GM23338 (cell line): Measurements from ENCODE around the gene TULP4. TPM values are rescaled to one million over a fixed set of nuclear protein-coding genes. Genes with fewer than 3 reads are reported as not detected.

Source experiments
- ATAC-seq: fragments of 200-7000 bp; cut with Tn5 transposase; 3 replicates; pipeline ENCODE4 v1.9.1; 2020
- DNase-seq: peaks from one replicate; pipeline ENCODE4 v3.0.0-alpha.2; 2015; ENCODE audit warnings: low spot score
- H2AFZ ChIP-seq: fragments of 200-600 bp; sonication (generic); 2 replicates; pipeline ENCODE4 v1.8.0; 2016; ENCODE audit warnings: antibody characterized with exemption, mild to moderate bottlenecking, moderate library complexity
- H3F3A ChIP-seq: fragments of 200-600 bp; sonication (generic); replicated peaks from 2 replicates; pipeline ENCODE4 v1.8.0; 2017; ENCODE audit warnings: antibody characterized with exemption, mixed run types, low read depth
- H3K27ac ChIP-seq: fragments of 200-600 bp; sonication (generic); 2 replicates; pipeline ENCODE4 v1.6.1; 2016; ENCODE audit warnings: low read depth
- H3K27me3 ChIP-seq: fragments of 200-600 bp; sonication (generic); 2 replicates; pipeline ENCODE4 v1.8.0; 2016; ENCODE audit warnings: mild to moderate bottlenecking, mixed run types, moderate library complexity; ENCODE audit not compliant: insufficient read depth
- H3K36me3 ChIP-seq: fragments of 200-600 bp; sonication (generic); 2 replicates; pipeline ENCODE4 v1.8.0; 2016; ENCODE audit warnings: mild to moderate bottlenecking; ENCODE audit not compliant: insufficient read depth
- H3K4me1 ChIP-seq: fragments of 200-600 bp; sonication (generic); 2 replicates; pipeline ENCODE4 v1.8.0; 2016; ENCODE audit warnings: mild to moderate bottlenecking, moderate library complexity; ENCODE audit not compliant: insufficient read depth
- H3K4me2 ChIP-seq: fragments of 200-600 bp; sonication (generic); 2 replicates; pipeline ENCODE4 v1.7.1; 2017; ENCODE audit warnings: mixed run types
- H3K4me3 ChIP-seq: fragments of 200-600 bp; sonication (generic); 2 replicates; pipeline ENCODE4 v1.6.1; 2016; ENCODE audit warnings: mixed run types
- H3K79me2 ChIP-seq: fragments of 200-600 bp; sonication (generic); replicated peaks from 2 replicates; pipeline ENCODE4 v1.8.0; 2017; ENCODE audit warnings: mild to moderate bottlenecking; ENCODE audit not compliant: insufficient read depth
- H3K9me2 ChIP-seq: fragments of 200-600 bp; sonication (generic); 2 replicates; pipeline ENCODE4 v1.8.0; 2017; ENCODE audit not compliant: insufficient read depth
- H4K20me1 ChIP-seq: fragments of 200-600 bp; sonication (generic); replicated peaks from 2 replicates; pipeline ENCODE4 v1.8.0; 2017; ENCODE audit warnings: mild to moderate bottlenecking; ENCODE audit not compliant: insufficient read depth
- H3K27ac Mint-ChIP-seq: 2 replicates; pipeline ENCODE4 v1.8.0; 2020; ENCODE audit warnings: inconsistent platforms, mild to moderate bottlenecking, moderate library complexity, mixed read lengths
- H3K27me3 Mint-ChIP-seq: 3 replicates; pipeline ENCODE4 v1.8.0; 2022; ENCODE audit warnings: low read depth, mild to moderate bottlenecking, moderate library complexity, mixed read lengths, inconsistent platforms; ENCODE audit not compliant: insufficient read depth, poor library complexity
- H3K36me3 Mint-ChIP-seq: 3 replicates; pipeline ENCODE4 v1.8.0; 2021; ENCODE audit warnings: low read depth, mild to moderate bottlenecking, inconsistent platforms, moderate library complexity, mixed read lengths
- H3K4me1 Mint-ChIP-seq: 3 replicates; pipeline ENCODE4 v1.8.0; 2020; ENCODE audit warnings: mild to moderate bottlenecking, inconsistent platforms, mixed read lengths
- H3K4me3 Mint-ChIP-seq: 3 replicates; pipeline ENCODE4 v1.8.0; 2021; ENCODE audit warnings: moderate library complexity, mild to moderate bottlenecking, inconsistent platforms, mixed read lengths
- H3K9me3 Mint-ChIP-seq: 3 replicates; pipeline ENCODE4 v1.8.0; 2020; ENCODE audit warnings: moderate library complexity, mild to moderate bottlenecking, inconsistent platforms, mixed read lengths
- CREB1 ChIP-seq: fragments of 250-450 bp; sonication (Bioruptor Pico); IDR thresholded peaks from 2 replicates; pipeline ENCODE4 v1.5.0; 2020; ENCODE audit warnings: low read depth, mild to moderate bottlenecking, moderate library complexity
- EZH2 ChIP-seq: fragments of 200-600 bp; sonication (generic); IDR thresholded peaks from one replicate; pipeline ENCODE4 v1.8.0; 2017; ENCODE audit warnings: antibody characterized with exemption, mild to moderate bottlenecking, low read depth; ENCODE audit not compliant: unreplicated experiment
- EZH2phosphoT487 ChIP-seq: fragments of 200-600 bp; sonication (generic); IDR thresholded peaks from one replicate; pipeline ENCODE4 v1.8.1; 2018; ENCODE audit warnings: antibody characterized with exemption; ENCODE audit not compliant: unreplicated experiment
- JUNB ChIP-seq: IDR thresholded peaks from one replicate; pipeline ENCODE4 v1.6.1; 2016; ENCODE audit warnings: antibody characterized with exemption; ENCODE audit not compliant: unreplicated experiment
- NANOG ChIP-seq: IDR thresholded peaks from 2 replicates; pipeline ENCODE4 v1.6.1; 2016; ENCODE audit warnings: antibody characterized with exemption, borderline replicate concordance
- POLR2AphosphoS5 ChIP-seq: IDR thresholded peaks from 2 replicates; pipeline ENCODE4 v1.6.1; 2016; ENCODE audit warnings: antibody characterized with exemption, low read depth
- STAT1 ChIP-seq: IDR thresholded peaks from one replicate; pipeline ENCODE4 v1.6.1; 2016; ENCODE audit warnings: antibody characterized with exemption; ENCODE audit not compliant: unreplicated experiment
- ZNF114 ChIP-seq: fragments of 250-450 bp; sonication (Bioruptor Pico); IDR thresholded peaks from 2 replicates; pipeline ENCODE4 v1.5.0; 2020; ENCODE audit warnings: mild to moderate bottlenecking, moderate library complexity
- ZNF331 ChIP-seq: fragments of 250-450 bp; sonication (Bioruptor Pico); IDR thresholded peaks from 2 replicates; pipeline ENCODE4 v1.5.0; 2020; ENCODE audit warnings: low read depth, mild to moderate bottlenecking, moderate library complexity
- polyA plus RNA-seq: library from polyadenylated mRNA; unstranded; fragments of >200 nt; fragmentation: Nextera tagmentation; extraction: Ambion mirVana; gene quantifications from 2 replicates; pipeline ENCODE4 v1.2.1, GENCODE V29; 2016
- total RNA-seq: library from RNA; depleted of rRNA; stranded (reverse); fragments of >200 nt; shearing (Covaris generic); gene quantifications from 2 replicates; pipeline ENCODE4 v1.2.3, GENCODE V29; 2014
- TF ChIP-seq, protein P1 (sequence below): IDR thresholded peaks from one replicate; pipeline ENCODE4 v1.6.1; 2018; ENCODE audit warnings: antibody characterized with exemption; ENCODE audit not compliant: unreplicated experiment
- TF ChIP-seq, protein P2 (sequence below): IDR thresholded peaks from 2 replicates; pipeline ENCODE4 v1.6.1; 2016; ENCODE audit warnings: antibody characterized with exemption
- TF ChIP-seq, protein P3 (sequence below), 2 experiments: fragments of 200-600 bp in 1 of 2; sonication (generic) in 1 of 2; conservative IDR thresholded peaks; 2 replicates each; pipeline versions ENCODE4 v1.5.1 to v1.6.1; 2016 to 2017; ENCODE audit warnings: antibody characterized with exemption in 2 of 2, low read depth in 2 of 2, mild to moderate bottlenecking in 2 of 2, moderate library complexity in 1 of 2

TULP4 gene
- total and polyA plus RNA-seq, 2 experiments from 2014 or later: 31.2 to 50.2 TPM

DNA sequence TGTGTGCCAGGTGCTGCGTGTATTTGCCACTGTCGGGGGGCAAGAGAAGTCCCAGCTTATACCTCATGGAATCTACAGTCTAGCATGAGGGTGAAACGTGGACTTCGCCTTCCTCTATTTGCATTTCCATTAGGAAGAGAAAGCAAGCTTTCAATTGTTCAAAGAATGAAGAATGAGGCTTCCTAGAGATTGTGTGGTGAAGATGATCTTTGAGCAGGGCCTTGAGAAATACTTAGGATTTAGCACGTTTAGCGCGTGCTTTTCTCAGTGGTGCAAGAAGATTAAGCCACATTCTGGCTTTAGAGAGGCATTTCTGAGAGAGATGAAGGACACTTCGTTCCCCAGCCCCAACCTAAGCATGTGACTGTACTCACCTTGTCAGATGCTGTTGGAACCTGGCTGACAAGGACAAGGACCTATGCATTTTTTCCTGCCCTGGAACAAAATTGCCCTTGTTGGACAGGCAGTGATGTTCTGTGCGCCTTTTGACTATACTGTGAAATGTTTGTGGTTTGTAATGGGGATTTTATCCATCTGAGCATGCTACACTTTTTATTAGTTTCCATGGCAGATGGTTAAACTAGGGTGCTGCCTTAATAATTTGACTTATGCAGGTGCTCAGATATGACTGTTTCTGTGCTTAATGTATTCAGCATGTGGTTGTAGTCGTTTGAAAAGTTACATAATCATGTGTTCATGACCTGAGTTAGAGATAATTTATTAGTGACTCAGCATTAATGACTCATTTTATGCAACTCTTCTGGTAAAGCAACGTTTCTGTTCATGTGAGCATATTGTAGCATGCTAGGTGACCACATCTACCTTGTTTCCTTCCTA, 10.7 kb downstream of the TULP4 start (continued):
- TF ChIP-seq STAT1: no peak
- no peak for TF ChIP-seq EZH2

DNA sequence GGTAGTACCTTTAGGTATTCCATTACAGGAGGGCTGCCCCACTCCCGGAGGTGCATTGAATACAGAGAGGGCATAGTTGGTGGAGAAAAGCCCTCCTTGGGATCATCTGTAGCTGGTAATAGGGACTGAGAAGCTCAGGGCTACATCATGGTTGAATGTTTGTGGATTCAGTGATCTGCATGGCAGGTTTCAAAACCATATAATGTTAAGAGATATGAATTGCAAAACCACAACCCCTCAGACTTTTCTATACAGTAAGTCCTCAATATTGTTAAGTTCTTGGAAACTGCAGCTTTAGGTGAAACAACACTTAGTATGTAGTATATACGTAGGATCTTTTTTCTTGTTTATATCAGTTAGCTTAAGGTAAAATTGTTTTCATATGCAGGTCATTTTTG, 11.3 kb downstream of the TULP4 start:
- peaks cover 17% of the 10 kb centered on the region for H3K4me1 ChIP-seq
- no peak for DNase-seq
- Mint-ChIP-seq H3K4me1 (peaks cover 39% of the 10 kb centered on the region), H3K27ac (no peak overlapping the region), H3K9me3 (no peaks in the 10 kb centered on the region), H3K36me3 (peaks cover 4% of the 10 kb centered on the region; the same call in 1 of the 3 replicates), H3K27me3 (peaks cover 2% of the 10 kb centered on the region), H3K4me3 (no peak overlapping the region)
- no peak for ATAC-seq
- no peaks in the 10 kb centered on the region for H3F3A ChIP-seq
- H4K20me1 ChIP-seq: peaks cover 7% of the 10 kb centered on the region
- H3K27ac ChIP-seq: no peak overlapping the region
- no peak overlapping the region for H2AFZ ChIP-seq
- no peak for TF ChIP-seq CREB1 (CRISPR knock-in tag)
- no peak for TF ChIP-seq ZNF331 (CRISPR knock-in tag)
- TF ChIP-seq, protein P1, sequence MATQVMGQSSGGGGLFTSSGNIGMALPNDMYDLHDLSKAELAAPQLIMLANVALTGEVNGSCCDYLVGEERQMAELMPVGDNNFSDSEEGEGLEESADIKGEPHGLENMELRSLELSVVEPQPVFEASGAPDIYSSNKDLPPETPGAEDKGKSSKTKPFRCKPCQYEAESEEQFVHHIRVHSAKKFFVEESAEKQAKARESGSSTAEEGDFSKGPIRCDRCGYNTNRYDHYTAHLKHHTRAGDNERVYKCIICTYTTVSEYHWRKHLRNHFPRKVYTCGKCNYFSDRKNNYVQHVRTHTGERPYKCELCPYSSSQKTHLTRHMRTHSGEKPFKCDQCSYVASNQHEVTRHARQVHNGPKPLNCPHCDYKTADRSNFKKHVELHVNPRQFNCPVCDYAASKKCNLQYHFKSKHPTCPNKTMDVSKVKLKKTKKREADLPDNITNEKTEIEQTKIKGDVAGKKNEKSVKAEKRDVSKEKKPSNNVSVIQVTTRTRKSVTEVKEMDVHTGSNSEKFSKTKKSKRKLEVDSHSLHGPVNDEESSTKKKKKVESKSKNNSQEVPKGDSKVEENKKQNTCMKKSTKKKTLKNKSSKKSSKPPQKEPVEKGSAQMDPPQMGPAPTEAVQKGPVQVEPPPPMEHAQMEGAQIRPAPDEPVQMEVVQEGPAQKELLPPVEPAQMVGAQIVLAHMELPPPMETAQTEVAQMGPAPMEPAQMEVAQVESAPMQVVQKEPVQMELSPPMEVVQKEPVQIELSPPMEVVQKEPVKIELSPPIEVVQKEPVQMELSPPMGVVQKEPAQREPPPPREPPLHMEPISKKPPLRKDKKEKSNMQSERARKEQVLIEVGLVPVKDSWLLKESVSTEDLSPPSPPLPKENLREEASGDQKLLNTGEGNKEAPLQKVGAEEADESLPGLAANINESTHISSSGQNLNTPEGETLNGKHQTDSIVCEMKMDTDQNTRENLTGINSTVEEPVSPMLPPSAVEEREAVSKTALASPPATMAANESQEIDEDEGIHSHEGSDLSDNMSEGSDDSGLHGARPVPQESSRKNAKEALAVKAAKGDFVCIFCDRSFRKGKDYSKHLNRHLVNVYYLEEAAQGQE: no peak
- H3K4me2 ChIP-seq: 0 out of 2 replicates have a peak overlapping the region, but pooled peaks have one; percentile 58
- no peaks in the 10 kb centered on the region for H3K36me3 ChIP-seq
- no peaks in the 10 kb centered on the region for H3K27me3 ChIP-seq
- peaks cover 70% of the 10 kb centered on the region for H3K79me2 ChIP-seq
- no peaks in the 10 kb centered on the region for H3K9me2 ChIP-seq
- H3K4me3 ChIP-seq: no peak overlapping the region

DNA sequence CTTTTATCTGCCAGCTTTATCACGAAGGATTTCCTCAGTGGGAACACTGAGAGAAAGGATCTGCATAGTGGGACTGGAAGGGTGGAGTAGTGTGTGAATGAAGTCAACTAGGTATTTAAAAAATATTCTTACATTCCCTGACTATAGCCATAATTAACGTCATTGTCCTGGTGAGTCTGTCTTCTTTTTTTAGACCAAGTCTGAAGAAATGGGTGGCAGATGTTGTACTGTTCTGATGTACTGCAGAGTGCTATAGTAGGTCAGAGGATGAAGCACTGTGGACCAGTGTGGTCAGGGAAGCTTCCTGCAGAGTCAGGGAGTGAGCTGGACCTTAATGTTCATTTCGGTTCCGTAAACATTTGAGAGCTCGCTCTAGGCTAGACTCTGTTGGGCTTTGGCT, 11.9 kb downstream of the TULP4 start:
- Histone ChIP-seq H3K4me1 (peaks cover 22% of the 10 kb centered on the region), H3K36me3 (no peaks in the 10 kb centered on the region), H3K27me3 (no peaks in the 10 kb centered on the region), H3K79me2 (peaks cover 73% of the 10 kb centered on the region), H3K4me3 (no peak overlapping the region), H2AFZ (no peak overlapping the region), H3F3A (no peaks in the 10 kb centered on the region), H3K4me2 (no peak overlapping the region), H4K20me1 (peaks cover 5% of the 10 kb centered on the region), H3K9me2 (no peaks in the 10 kb centered on the region), H3K27ac (no peak overlapping the region)
- H3K36me3 Mint-ChIP-seq: peaks cover 4% of the 10 kb centered on the region; the same call in 1 of the 3 replicates
- H3K27me3 Mint-ChIP-seq: peaks cover 2% of the 10 kb centered on the region
- ATAC-seq (no peak), DNase-seq (no peak)
- H3K9me3 Mint-ChIP-seq: no peaks in the 10 kb centered on the region
- no peak overlapping the region for H3K4me3 Mint-ChIP-seq
- peaks cover 42% of the 10 kb centered on the region for H3K4me1 Mint-ChIP-seq
- H3K27ac Mint-ChIP-seq: no peak overlapping the region
- TF ChIP-seq POLR2AphosphoS5: no peak
- no peak for TF ChIP-seq JUNB
- no peak for TF ChIP-seq NANOG
- TF ChIP-seq, protein P2, sequence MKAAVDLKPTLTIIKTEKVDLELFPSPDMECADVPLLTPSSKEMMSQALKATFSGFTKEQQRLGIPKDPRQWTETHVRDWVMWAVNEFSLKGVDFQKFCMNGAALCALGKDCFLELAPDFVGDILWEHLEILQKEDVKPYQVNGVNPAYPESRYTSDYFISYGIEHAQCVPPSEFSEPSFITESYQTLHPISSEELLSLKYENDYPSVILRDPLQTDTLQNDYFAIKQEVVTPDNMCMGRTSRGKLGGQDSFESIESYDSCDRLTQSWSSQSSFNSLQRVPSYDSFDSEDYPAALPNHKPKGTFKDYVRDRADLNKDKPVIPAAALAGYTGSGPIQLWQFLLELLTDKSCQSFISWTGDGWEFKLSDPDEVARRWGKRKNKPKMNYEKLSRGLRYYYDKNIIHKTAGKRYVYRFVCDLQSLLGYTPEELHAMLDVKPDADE: no peak
- TF ChIP-seq ZNF114 (CRISPR knock-in tag): no peak
- TF ChIP-seq, protein P1: no peak
- TF ChIP-seq EZH2phosphoT487: no peak
- no peak for TF ChIP-seq STAT1
- no peak for TF ChIP-seq CREB1 (CRISPR knock-in tag)
- TF ChIP-seq, protein P3, sequence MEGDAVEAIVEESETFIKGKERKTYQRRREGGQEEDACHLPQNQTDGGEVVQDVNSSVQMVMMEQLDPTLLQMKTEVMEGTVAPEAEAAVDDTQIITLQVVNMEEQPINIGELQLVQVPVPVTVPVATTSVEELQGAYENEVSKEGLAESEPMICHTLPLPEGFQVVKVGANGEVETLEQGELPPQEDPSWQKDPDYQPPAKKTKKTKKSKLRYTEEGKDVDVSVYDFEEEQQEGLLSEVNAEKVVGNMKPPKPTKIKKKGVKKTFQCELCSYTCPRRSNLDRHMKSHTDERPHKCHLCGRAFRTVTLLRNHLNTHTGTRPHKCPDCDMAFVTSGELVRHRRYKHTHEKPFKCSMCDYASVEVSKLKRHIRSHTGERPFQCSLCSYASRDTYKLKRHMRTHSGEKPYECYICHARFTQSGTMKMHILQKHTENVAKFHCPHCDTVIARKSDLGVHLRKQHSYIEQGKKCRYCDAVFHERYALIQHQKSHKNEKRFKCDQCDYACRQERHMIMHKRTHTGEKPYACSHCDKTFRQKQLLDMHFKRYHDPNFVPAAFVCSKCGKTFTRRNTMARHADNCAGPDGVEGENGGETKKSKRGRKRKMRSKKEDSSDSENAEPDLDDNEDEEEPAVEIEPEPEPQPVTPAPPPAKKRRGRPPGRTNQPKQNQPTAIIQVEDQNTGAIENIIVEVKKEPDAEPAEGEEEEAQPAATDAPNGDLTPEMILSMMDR (conservative IDR thresholded peaks at IDR 0.05; ENCODE audit: low read depth in 2 of 2): no peak
- TF ChIP-seq EZH2: no peak
